Subcutaneous adipose tissue (tissue), 4 donors: Measurements from ENCODE around the gene IGFL1. TPM values are rescaled to one million over a fixed set of nuclear protein-coding genes. Genes with fewer than 3 reads are reported as not detected.

Experiments used
- total RNA-seq, 4 donors: library from RNA; depleted of rRNA; stranded (reverse); fragments of >200 nt; gene quantifications; one replicate each; pipeline ENCODE4 v1.1.0, GENCODE V29; 2016
- TF ChIP-seq, protein P1 (sequence below): fragments of 450-650 bp; IDR thresholded peaks from one replicate; pipeline ENCODE4 v1.5.1; 2016; ENCODE audit warnings: low read depth, mild to moderate bottlenecking, control low read depth, antibody characterized with exemption, moderate library complexity

The IGFL1 gene
- total RNA-seq, 4 donors from 2014 or later = not detected

DNA sequence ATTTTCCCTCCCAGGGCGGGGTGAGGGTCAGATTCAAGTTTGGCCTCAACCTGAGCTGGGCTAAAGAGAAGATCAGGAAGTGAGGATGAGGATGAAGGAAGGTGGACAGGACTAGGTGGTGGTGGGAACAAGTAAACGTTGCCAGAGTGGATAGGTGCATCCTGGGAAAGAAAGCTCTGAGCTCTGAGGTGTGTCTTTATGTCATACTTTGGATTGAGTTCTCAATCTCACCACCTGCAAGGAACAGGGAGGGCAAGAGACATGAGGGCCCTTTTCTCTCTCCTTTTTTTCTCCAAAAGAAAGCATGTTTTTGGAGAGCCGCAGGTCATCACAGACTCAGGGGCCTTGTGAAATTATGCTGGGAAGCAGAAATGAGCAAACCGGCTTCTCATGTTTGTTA is 38.2 kb upstream of the IGFL1 start:
- TF ChIP-seq, protein P1, sequence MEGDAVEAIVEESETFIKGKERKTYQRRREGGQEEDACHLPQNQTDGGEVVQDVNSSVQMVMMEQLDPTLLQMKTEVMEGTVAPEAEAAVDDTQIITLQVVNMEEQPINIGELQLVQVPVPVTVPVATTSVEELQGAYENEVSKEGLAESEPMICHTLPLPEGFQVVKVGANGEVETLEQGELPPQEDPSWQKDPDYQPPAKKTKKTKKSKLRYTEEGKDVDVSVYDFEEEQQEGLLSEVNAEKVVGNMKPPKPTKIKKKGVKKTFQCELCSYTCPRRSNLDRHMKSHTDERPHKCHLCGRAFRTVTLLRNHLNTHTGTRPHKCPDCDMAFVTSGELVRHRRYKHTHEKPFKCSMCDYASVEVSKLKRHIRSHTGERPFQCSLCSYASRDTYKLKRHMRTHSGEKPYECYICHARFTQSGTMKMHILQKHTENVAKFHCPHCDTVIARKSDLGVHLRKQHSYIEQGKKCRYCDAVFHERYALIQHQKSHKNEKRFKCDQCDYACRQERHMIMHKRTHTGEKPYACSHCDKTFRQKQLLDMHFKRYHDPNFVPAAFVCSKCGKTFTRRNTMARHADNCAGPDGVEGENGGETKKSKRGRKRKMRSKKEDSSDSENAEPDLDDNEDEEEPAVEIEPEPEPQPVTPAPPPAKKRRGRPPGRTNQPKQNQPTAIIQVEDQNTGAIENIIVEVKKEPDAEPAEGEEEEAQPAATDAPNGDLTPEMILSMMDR = no peak

DNA sequence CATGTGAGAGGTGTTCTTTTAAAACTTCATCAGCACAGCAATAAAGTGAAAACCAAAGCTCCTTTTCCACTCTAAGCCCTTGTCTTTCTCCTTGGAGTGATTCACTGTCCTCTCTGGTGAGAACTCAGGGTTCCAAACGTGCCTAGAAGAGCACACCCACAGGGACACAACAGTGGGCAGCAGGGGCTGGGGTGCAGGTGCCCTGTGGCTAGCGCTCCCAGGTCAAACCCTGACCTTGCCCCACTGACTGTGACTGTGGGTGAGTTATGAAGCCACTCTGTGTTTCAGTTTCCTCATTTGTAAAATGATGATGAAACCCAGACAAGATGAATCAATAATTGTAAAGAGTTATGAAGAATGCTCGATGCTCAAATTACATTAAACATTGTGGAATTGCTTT is 37.6 kb upstream of the IGFL1 start:
- TF ChIP-seq, protein P1 = no peak

DNA sequence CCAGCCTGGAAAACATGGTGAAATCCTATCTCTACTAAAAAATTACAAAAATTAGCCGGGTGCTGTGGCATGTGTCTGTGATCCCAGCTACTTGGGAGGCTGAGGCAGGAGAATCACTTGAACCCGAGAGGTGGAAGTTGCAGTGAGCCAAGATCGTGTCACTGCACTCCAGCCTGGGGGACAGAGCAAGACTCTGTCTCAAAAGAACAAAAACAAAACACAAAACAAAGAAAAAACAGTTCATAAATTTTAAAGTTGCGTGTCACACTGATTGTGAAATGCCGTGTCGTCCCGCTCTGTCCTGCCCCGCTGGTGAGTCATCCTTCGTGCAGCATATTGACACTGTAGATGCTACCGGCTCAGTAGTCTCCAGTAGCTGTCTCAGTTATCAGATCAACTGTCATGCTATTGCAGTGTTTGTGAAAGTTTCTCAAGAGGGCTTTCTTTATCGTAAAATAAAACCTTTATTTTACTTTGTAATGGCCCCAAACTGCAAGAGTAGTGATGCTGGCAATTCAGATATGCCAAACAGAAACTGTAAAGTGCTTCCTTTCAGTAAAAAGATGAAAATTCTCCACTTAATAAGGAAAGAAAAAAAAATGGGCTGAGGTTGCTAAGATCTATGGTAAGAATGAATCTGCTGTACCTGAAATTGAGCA is 36.4 kb upstream of the IGFL1 start:
- TF ChIP-seq, protein P1 = no peak

DNA sequence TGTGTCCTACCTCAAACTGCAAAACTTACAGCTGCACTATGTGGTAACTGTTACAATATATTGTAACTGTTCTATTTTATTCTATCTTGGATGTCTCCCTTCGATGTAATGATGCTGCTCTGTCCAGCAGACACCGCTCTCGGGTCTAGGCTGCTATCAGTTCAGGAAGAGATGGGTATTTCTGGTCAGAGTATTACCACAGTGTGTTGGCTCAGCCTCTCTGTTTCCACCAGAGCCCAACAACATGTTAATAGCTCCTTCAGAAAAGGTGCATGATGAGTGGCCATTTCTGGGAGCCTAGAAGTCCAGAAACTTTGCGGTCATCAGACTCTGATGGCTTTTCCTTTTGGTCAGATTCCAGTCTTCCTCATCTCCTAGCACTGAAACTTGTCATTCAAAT is 35.9 kb upstream of the IGFL1 start:
- TF ChIP-seq, protein P1 = no peak

DNA sequence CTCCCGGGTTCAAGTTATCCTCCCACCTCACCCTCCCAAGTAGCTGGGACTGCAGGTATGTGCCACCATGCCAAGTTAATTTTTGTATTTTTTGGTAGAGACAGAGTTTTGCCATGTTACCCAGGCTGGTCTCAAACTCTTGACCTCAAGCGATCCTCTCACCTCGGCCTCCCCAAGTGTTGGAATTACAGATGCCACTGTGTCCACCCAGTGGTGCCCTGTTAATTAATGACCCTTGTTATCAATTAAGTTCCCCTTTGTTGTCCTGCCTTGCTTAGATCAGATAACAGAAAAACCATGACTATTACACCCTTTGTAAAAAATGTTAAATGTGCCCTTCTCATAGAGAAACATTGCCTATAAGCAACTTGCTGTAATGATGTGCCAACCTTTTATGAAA is 34.4 kb upstream of the IGFL1 start:
- TF ChIP-seq, protein P1 = no peak

DNA sequence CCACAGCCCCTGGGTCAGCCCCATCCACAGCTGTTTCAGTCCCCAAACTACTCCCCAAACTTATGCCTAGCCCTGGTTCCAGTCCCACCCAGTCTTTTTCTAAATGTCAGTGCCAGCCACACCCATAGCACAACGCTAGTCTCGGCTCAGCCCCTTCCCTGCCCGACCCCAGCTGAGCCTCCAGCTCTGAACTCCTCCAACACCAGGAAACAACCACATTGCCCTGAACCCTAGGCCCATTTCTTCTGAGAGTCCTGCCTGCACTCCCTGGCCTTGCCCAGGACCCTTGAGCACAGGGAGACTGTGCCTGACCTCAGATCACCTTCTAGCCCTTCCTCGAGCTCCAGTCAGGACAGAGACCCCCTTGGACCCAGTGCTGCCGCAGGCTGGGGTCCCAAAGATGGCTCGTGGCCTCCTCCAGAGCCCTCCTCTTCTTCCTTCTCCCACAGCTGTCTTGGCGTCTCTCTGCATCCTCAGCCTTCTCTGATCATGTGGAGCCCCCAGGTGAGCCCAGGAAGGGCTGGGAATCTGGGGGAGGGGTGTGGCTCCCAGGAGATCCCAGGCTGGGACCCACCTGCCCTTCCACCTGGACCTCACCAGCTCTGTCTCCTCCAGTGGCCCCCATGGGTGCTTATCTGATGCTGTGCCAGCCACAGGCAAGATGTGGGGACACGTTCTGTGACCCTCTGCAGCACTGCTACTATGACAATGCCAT is 33.0 kb upstream of the IGFL1 start:
- TF ChIP-seq, protein P1 = no peak

DNA sequence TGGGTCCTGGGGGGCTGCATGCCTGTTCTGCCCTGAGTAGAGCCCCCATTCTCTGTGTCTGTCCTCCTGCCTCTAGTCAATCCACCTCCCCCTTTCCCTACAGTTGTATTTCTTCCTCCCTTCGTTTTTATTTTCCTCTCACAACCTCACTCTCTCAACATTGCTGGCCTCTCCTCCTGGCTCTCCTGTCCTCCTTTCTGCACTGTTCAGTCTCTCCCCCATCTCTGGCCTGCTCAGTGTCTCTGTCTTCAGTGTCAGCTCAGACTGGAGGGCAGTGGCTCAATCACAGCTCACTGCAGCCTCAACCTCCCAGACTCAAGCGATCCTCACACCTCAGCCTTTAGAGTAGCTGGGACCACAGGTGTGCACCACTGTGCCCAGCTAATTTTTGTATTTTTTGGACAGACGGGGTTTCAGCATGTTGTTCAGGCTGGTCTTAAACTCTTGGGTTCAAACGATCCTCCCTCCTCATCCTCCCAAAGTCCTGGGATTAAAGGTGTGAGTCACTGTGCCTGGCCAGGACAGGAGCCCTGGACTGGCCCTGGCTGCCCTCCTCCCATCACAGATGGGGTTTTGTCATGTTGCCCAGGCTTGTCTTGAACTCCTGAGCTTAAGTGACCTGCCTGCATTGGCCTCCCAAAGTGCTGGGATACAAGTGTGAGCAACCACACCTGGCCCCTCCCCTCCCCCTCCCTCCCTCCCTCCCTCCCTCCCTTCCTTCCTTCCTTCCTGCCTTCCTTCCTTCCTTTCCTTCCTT is 32.0 kb upstream of the IGFL1 start:
- TF ChIP-seq, protein P1 = no peak
